Loucy (cell line): ENCODE results near the gene FGGY.

Source experiments
- H2AFZ ChIP-seq: fragments of 200-600 bp; sonication (generic); 2 replicates; pipeline ENCODE4 v1.6.0; 2016; ENCODE audit warnings: antibody characterized with exemption, mild to moderate bottlenecking, low read length, moderate library complexity
- H3F3A ChIP-seq: fragments of 200-600 bp; 2 replicates; pipeline ENCODE4 v1.6.0; 2016; ENCODE audit warnings: antibody characterized with exemption, low read depth, mild to moderate bottlenecking
- H3K27me3 ChIP-seq: fragments of 200-600 bp; sonication (generic); 2 replicates; pipeline ENCODE4 v1.6.1; 2014; ENCODE audit warnings: low read length, mild to moderate bottlenecking; ENCODE audit not compliant: insufficient read depth, poor library complexity, severe bottlenecking
- H3K36me3 ChIP-seq: fragments of 200-600 bp; sonication (generic); 2 replicates; pipeline ENCODE4 v1.6.1; 2016; ENCODE audit warnings: low read length; ENCODE audit not compliant: insufficient read depth
- H3K4me1 ChIP-seq: fragments of 200-600 bp; sonication (generic); 2 replicates; pipeline ENCODE4 v1.5.1; 2014; ENCODE audit warnings: low read length, mild to moderate bottlenecking; ENCODE audit not compliant: insufficient read depth, poor library complexity, severe bottlenecking
- H3K4me2 ChIP-seq: fragments of 200-600 bp; sonication (generic); 2 replicates; pipeline ENCODE4 v1.6.0; 2014; ENCODE audit warnings: antibody characterized with exemption, low read length, low read depth, mild to moderate bottlenecking; ENCODE audit not compliant: poor library complexity, severe bottlenecking
- H3K4me3 ChIP-seq: fragments of 200-600 bp; sonication (generic); 2 replicates; pipeline ENCODE4 v1.5.1; 2014; ENCODE audit warnings: low read length, mild to moderate bottlenecking, mixed read lengths; ENCODE audit not compliant: poor library complexity, severe bottlenecking
- H3K79me2 ChIP-seq: fragments of 200-600 bp; sonication (generic); 2 replicates; pipeline ENCODE4 v1.6.1; 2014; ENCODE audit warnings: low read length; ENCODE audit not compliant: insufficient read depth
- H3K9ac ChIP-seq: fragments of 200-600 bp; sonication (generic); 2 replicates; pipeline ENCODE4 v1.6.0; 2014; ENCODE audit warnings: mild to moderate bottlenecking, low read depth, low read length, moderate library complexity; ENCODE audit not compliant: poor library complexity, severe bottlenecking
- H3K9me2 ChIP-seq: fragments of 200-600 bp; sonication (generic); replicated peaks from 2 replicates; pipeline ENCODE4 v1.6.1; 2016; ENCODE audit warnings: low read depth, low read length, mixed read lengths
- H3K9me3 ChIP-seq: fragments of 200-600 bp; sonication (generic); 2 replicates; pipeline ENCODE4 v1.6.1; 2014; ENCODE audit warnings: mild to moderate bottlenecking, antibody characterized with exemption, low read length, low read depth; ENCODE audit not compliant: insufficient read depth
- H4K20me1 ChIP-seq: fragments of 200-600 bp; sonication (generic); 2 replicates; pipeline ENCODE4 v1.6.0; 2014; ENCODE audit warnings: antibody characterized with exemption, low read length, mild to moderate bottlenecking; ENCODE audit not compliant: insufficient read depth, poor library complexity, severe bottlenecking
- CTCF ChIP-seq: fragments of 200-600 bp; sonication (generic); conservative IDR thresholded peaks from 2 replicates; pipeline ENCODE4 v1.5.1; 2014; ENCODE audit warnings: mild to moderate bottlenecking, antibody characterized with exemption, low read length
- EZH2phosphoT487 ChIP-seq: fragments of 200-600 bp; IDR thresholded peaks from 2 replicates; pipeline ENCODE4 v1.6.1; 2018; ENCODE audit warnings: antibody characterized with exemption, mild to moderate bottlenecking, moderate library complexity, borderline replicate concordance

FGGY gene

DNA sequence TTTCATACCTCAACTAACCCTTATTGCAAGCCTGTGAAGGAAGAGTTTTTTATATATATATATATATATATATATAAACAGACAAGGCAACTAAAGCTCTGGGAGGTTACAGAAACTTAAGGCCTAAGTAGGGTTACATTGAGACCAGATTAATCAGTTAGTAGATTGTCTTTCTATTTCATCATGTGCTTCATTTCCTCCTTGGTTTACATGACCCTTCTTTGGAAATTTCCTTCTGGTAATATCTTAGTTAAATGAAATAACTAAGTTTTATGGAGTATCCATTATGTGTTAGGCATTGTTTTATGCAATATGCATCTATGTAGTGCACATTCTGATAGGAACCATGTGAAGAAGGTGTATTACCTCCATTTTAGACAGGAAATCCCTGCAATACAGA lies 112.7 kb downstream of the FGGY start:
- H3K9me3 ChIP-seq, result no peaks in the 10 kb centered on the region
- TF ChIP-seq EZH2phosphoT487 (no peak), CTCF (no peak)
- no peaks in the 10 kb centered on the region for H3K79me2 ChIP-seq
- H3K9ac ChIP-seq, result no peak overlapping the region
- no peaks in the 10 kb centered on the region for H3K27me3 ChIP-seq
- no peak overlapping the region for H3K4me2 ChIP-seq
- no peaks in the 10 kb centered on the region for H3F3A ChIP-seq
- no peaks in the 10 kb centered on the region for H4K20me1 ChIP-seq
- H3K4me3 ChIP-seq, result no peak overlapping the region
- H3K9me2 ChIP-seq, result no peaks in the 10 kb centered on the region
- no peaks in the 10 kb centered on the region for H3K36me3 ChIP-seq
- no peak overlapping the region for H2AFZ ChIP-seq
- H3K4me1 ChIP-seq, result peaks cover 22% of the 10 kb centered on the region

DNA sequence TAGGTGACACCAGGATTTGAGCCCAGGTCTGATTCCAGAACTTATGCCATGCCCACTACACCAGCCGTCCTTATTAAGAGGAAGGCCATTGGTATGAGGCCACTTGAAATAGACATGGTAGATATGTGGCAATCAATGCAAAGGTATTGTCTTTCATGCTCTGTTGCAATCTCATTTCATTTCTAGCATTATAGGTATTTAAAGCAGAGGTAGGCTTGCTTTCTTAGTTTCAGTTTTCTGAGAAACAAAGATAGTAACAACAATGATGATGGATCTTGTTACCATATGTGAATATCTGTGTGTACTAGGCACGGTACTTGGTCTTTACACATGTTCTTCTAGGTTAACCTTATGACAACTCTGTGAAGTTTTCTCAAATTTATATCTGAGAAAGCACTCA lies 113.1 kb downstream of the FGGY start:
- no peak overlapping the region for H2AFZ ChIP-seq
- no peaks in the 10 kb centered on the region for H3K27me3 ChIP-seq

GRCh38 chr1:59410457-59410856 lies 113.6 kb downstream of the FGGY start:
- Histone ChIP-seq H3K9me2 (no peaks in the 10 kb centered on the region), H3K4me2 (no peak overlapping the region), H3K9ac (no peak overlapping the region), H3K79me2 (no peaks in the 10 kb centered on the region), H2AFZ (no peak overlapping the region), H3F3A (no peaks in the 10 kb centered on the region), H3K27me3 (no peaks in the 10 kb centered on the region), H3K4me3 (no peak overlapping the region), H3K36me3 (no peaks in the 10 kb centered on the region), H4K20me1 (no peaks in the 10 kb centered on the region), H3K4me1 (peaks cover 29% of the 10 kb centered on the region), H3K9me3 (no peaks in the 10 kb centered on the region)
- TF ChIP-seq EZH2phosphoT487 (no peak), CTCF (no peak)

More for the DNA sequence above, 113.1 kb downstream of the FGGY start:
- H3K9me3 ChIP-seq, result no peaks in the 10 kb centered on the region
- H3K9ac ChIP-seq, result no peak overlapping the region
- H3F3A ChIP-seq, result no peaks in the 10 kb centered on the region
- H3K9me2 ChIP-seq, result no peaks in the 10 kb centered on the region
- H4K20me1 ChIP-seq, result no peaks in the 10 kb centered on the region
- H3K4me2 ChIP-seq, result no peak overlapping the region
- H3K36me3 ChIP-seq, result no peaks in the 10 kb centered on the region
- TF ChIP-seq EZH2phosphoT487 (no peak), CTCF (no peak)
- H3K79me2 ChIP-seq, result no peaks in the 10 kb centered on the region
- no peak overlapping the region for H3K4me3 ChIP-seq
- H3K4me1 ChIP-seq, result peaks cover 26% of the 10 kb centered on the region
